PC-3 (cell line): ENCODE measurements around the gene PAX5.

Source experiments
- CTCF ChIP-seq: fragments of 300-600 bp; sonication (generic); conservative IDR thresholded peaks from 2 replicates; pipeline ENCODE4 v1.5.1; 2017; ENCODE audit warnings: antibody characterized with exemption, low read depth, mild to moderate bottlenecking, low read length
- EZH2phosphoT487 ChIP-seq: fragments of 300-600 bp; sonication (generic); IDR thresholded peaks from 2 replicates; pipeline ENCODE4 v1.6.1; 2018; ENCODE audit warnings: mild to moderate bottlenecking, antibody characterized with exemption, low read length, borderline replicate concordance

- TF ChIP-seq CTCF (no peak), EZH2phosphoT487 (no peak)
These were observed 230.1 kb downstream of the PAX5 start for GRCh38 chr9:36803961-36804360.
